Lower leg skin (tissue), 4 donors: ENCODE results near the gene MARS1. TPM values are rescaled to one million over a fixed set of nuclear protein-coding genes. Genes with fewer than 3 reads are reported as not detected.
"Not testable (repeated sequence)": the region's sequence is repeated elsewhere in the genome, so short reads cannot be mapped to it uniquely, and the experiment has no call there.

Experiments used
- DNase-seq, 2 donors: peaks; one replicate each; pipeline ENCODE4 v3.0.0-alpha.2; 2019; ENCODE audit warnings: low spot score in 2 of 2
- H3K4me3 ChIP-seq: fragments of 200-600 bp; sonication (generic); 2 replicates; pipeline ENCODE4 v1.5.1; 2017; ENCODE audit warnings: mild to moderate bottlenecking, low read depth; ENCODE audit not compliant: poor library complexity, severe bottlenecking
- CTCF ChIP-seq, 3 donors: fragments of 450-650 bp; IDR thresholded peaks; one replicate each; pipeline ENCODE4 v1.5.1; 2016; ENCODE audit warnings: antibody characterized with exemption in 3 of 3, mild to moderate bottlenecking in 3 of 3, moderate library complexity in 2 of 3
- POLR2A ChIP-seq, 2 donors: fragments of 450-650 bp; IDR thresholded peaks; one replicate each; pipeline ENCODE4 v1.6.1; 2016 to 2017; ENCODE audit warnings: antibody characterized with exemption in 2 of 2, mild to moderate bottlenecking in 1 of 2, moderate library complexity in 1 of 2
- WGBS, 2 donors: methylation state at CpG; one replicate each; pipeline ENCODE4 v1.1.5; 2018; 5-methylcytosine and 5-hydroxymethylcytosine counted together
- intact Hi-C: fragments of 100-400 bp; cut with DNase I; formaldehyde crosslinking; loops from one replicate; pipeline ENCODE4 v1.15.0; 2023; ENCODE audit warnings: low total_unique reads
- total RNA-seq, 4 donors: library from RNA; depleted of rRNA; stranded (reverse); fragments of >200 nt; gene quantifications; one replicate each; pipeline ENCODE4 v1.1.0, GENCODE V29; 2016

Gene MARS1
- total RNA-seq, 4 donors from 2014 or later = 37.7 to 386 (median 51.4) TPM

- DNase-seq = no peak
- TF ChIP-seq CTCF (IDR thresholded peaks at IDR 0.05) (no peak), POLR2A (IDR thresholded peaks at IDR 0.05) (no peak)
- WGBS, 2 donors = 95 to 97% methylated on average over 4 of the region's 4 CpGs
- intact Hi-C loops = no loop called here
- H3K4me3 ChIP-seq = no peak overlapping the region
Measured at GRCh38 chr12:57511161-57511560, 23.3 kb downstream of the MARS1 start.

DNA sequence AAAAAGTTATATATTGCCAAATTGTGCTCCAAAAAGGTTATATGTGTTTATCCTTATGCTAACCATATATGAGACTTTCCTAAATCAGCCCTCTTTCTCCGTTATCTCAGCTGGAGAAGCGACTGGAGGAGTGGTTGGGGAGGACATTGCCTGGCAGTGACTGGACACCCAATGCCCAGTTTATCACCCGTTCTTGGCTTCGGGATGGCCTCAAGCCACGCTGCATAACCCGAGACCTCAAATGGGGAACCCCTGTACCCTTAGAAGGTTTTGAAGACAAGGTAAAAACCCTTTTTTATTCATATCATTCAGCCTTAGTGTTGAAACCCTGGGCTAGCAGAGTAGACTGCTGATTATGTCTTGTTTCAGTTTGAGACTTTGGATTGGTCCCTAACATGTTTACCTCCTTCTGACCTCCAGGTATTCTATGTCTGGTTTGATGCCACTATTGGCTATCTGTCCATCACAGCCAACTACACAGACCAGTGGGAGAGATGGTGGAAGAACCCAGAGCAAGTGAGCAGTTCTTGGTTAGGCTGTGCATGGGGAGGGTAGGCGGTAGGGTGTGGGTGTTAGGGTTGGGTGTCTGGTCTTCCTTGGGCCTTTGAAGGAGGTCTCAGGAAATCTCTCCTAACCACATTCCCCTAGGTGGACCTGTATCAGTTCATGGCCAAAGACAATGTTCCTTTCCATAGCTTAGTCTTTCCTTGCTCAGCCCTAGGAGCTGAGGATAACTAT, 23.9 kb downstream of the MARS1 start:
- TF ChIP-seq CTCF (IDR thresholded peaks at IDR 0.05) (no peak), POLR2A (IDR thresholded peaks at IDR 0.05) (no peak)
- 96 to 99% methylated on average over 7 of the region's 7 CpGs for WGBS, 2 donors

DNA sequence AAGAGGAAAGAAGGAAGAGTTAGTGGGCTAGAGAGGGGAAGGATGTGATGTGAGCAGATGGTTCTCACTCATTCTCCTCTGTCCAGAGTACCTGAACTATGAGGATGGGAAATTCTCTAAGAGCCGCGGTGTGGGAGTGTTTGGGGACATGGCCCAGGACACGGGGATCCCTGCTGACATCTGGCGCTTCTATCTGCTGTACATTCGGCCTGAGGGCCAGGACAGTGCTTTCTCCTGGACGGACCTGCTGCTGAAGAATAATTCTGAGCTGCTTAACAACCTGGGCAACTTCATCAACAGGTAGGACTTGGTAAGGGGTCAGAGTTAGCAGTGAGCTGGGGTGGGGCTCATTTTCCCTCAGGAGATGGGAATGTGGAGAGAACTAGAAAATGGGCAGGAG, 24.8 kb downstream of the MARS1 start:
- TF ChIP-seq POLR2A (IDR thresholded peaks at IDR 0.05) (no peak), CTCF (IDR thresholded peaks at IDR 0.05) (no peak)
- 89 to 92% methylated on average over 6 of the region's 6 CpGs for WGBS, 2 donors
- H3K4me3 ChIP-seq = no peak overlapping the region
- no peak for DNase-seq
- intact Hi-C loops = no loop called here

More for the DNA sequence above, 23.9 kb downstream of the MARS1 start:
- no peak for DNase-seq
- intact Hi-C loops = no loop called here
- no peak overlapping the region for H3K4me3 ChIP-seq

- no peak for DNase-seq
- 95 to 98% methylated on average over 5 of the region's 5 CpGs for WGBS, 2 donors
- no peak for TF ChIP-seq POLR2A (IDR thresholded peaks at IDR 0.05)
- TF ChIP-seq CTCF (IDR thresholded peaks at IDR 0.05) = no peak
- intact Hi-C loops = no loop called here
- no peak overlapping the region for H3K4me3 ChIP-seq
Measured at GRCh38 chr12:57513266-57513665, 25.4 kb downstream of the MARS1 start.

- intact Hi-C loops, H3K4me3 ChIP-seq, DNase-seq: not testable (repeated sequence)
- WGBS, 2 donors = 92 to 96% methylated on average over 6 of the region's 6 CpGs
Measured at GRCh38 chr12:57513677-57514076, 25.8 kb downstream of the MARS1 start.

DNA sequence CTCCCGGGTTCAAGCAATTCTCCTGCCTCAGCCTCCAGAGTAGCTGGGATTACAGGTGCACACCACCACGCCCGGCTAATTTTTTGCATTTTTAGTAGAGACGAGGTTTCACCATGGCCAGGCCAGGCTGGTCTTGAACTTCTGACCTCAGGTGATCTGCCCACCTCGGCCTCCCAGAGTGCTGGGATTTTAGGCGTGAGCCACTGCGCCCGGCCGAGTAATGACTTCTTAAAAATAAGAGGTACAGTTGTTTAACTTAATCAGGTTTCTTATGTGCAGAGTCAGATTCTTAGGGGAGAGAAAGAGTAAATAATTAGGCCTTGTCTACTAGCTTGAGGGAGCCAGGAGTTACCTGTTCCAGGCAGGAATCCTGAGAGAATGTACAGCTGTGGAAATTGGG, 26.4 kb downstream of the MARS1 start:
- DNase-seq, H3K4me3 ChIP-seq, intact Hi-C loops: not testable (repeated sequence)
- 92 to 93% methylated on average over 9 of the region's 9 CpGs for WGBS, 2 donors
